ENCODE data around the gene DEPDC1B. TPM values are rescaled to one million over a fixed set of nuclear protein-coding genes. Genes with fewer than 3 reads are reported as not detected.

The DEPDC1B gene
- total and polyA plus RNA-seq, 2 of the 8 experiments (the other 6 are each of a cell fraction or from before 2014, with no cell fraction given), result 30.8 to 67.4 TPM

- TF ChIP-seq EZH2 (IDR thresholded peaks at IDR 0.05; ENCODE audit: low read depth, low read length, severe bottlenecking), result no peak
Measured at GRCh38 chr5:60577116-60577515, 122.8 kb downstream of the DEPDC1B start (continued).

Data from H1 (cell line).